ENCODE data around the gene SRPK2. TPM values are rescaled to one million over a fixed set of nuclear protein-coding genes. Genes with fewer than 3 reads are reported as not detected.

SRPK2 gene
- total RNA-seq, 4 donors from 2014 or later, result 33.0 to 47.4 (median 42.8) TPM

DNA sequence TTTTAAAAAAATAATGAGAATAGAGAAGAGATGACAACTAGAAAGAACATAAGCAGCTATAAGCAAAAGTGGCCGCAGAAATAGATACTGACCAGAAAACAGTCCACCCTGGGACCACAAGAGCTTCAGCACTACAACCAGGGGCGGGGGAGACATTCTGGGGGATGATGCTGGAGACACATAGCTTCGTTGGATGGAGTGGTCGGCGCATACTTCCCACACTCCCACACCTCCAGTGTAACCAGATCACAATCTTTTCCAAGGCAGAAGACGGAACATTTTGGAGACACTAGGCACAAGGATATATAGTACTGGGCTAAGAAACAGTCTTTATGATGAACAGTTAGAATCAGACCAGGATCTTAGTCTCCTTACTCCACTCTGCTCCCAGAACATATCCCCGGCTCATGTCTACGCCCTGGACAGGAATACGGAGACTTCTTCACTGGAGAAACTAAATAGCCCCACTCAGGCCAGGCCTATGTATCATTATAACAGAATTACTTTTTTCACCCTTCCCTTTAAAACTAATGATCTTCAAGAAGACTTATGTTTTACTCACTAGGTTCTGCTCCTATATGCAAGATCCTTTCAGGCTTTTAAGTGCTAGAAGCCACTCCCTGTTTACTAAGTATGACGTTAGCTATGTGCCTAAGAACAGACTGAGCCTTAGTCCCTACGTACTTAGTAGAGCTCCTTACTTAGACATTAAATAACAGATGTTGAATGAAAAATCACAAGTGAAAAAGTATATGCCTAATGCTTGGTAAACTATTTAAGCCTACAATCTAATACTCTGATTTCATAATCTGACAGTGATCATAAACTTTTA, 169.6 kb downstream of the SRPK2 start:
- DNase-seq (ENCODE audit: extremely low spot score), result no peak
- H3K36me3 ChIP-seq, result no peaks in the 10 kb centered on the region
- peaks cover 7 to 44% (median 33%) of the 10 kb centered on the region in 4 donors for H3K4me1 ChIP-seq
- H3K27ac ChIP-seq (replicated peaks in 1 of 4), result no peak overlapping the region
- no peak overlapping the region for H3K4me3 ChIP-seq
- TF ChIP-seq POLR2AphosphoS5 (IDR thresholded peaks at IDR 0.05) (no peak), EP300 (IDR thresholded peaks at IDR 0.05) (no peak), POLR2A (IDR thresholded peaks at IDR 0.05; ENCODE audit: low read depth) (no peak)
- TF ChIP-seq, protein P1, sequence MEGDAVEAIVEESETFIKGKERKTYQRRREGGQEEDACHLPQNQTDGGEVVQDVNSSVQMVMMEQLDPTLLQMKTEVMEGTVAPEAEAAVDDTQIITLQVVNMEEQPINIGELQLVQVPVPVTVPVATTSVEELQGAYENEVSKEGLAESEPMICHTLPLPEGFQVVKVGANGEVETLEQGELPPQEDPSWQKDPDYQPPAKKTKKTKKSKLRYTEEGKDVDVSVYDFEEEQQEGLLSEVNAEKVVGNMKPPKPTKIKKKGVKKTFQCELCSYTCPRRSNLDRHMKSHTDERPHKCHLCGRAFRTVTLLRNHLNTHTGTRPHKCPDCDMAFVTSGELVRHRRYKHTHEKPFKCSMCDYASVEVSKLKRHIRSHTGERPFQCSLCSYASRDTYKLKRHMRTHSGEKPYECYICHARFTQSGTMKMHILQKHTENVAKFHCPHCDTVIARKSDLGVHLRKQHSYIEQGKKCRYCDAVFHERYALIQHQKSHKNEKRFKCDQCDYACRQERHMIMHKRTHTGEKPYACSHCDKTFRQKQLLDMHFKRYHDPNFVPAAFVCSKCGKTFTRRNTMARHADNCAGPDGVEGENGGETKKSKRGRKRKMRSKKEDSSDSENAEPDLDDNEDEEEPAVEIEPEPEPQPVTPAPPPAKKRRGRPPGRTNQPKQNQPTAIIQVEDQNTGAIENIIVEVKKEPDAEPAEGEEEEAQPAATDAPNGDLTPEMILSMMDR (IDR thresholded peaks at IDR 0.05), result no peak
- 86% methylated on average over 11 of the region's 11 CpGs for WGBS
- no peaks in the 10 kb centered on the region for H3K27me3 ChIP-seq
- intact Hi-C loops (cut with DNase I), result no loop called here
- no peaks in the 10 kb centered on the region for H3K9me3 ChIP-seq

DNA sequence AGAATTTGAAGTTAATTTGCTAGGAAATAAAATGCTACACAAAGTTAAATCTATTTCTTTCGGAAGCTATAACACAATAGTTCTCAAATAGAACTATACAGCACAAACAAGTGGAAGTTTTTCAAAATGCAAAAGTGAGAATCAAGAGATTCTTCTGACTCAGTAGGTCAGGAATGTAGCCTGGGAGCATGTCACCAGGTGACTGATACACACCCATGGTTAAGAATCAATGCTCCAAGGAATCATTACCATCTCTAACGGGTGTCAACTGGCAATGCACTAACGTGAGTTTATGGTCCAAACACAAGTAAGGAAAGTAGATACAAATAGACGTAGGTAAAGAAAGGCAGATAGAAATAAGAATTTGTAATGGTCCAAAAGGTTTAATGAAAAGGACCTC, 170.5 kb downstream of the SRPK2 start:
- Histone ChIP-seq H3K9me3 (no peaks in the 10 kb centered on the region), H3K36me3 (no peaks in the 10 kb centered on the region), H3K4me1 (peaks cover 7 to 44% (median 32%) of the 10 kb centered on the region in 4 donors), H3K4me3 (no peak overlapping the region), H3K27me3 (no peaks in the 10 kb centered on the region), H3K27ac (replicated peaks in 1 of 4) (no peak overlapping the region)
- WGBS, result 88% methylated on average over 4 of the region's 4 CpGs
- intact Hi-C loops (cut with DNase I), result no loop called here
- DNase-seq (ENCODE audit: extremely low spot score), result no peak
- TF ChIP-seq, protein P1 (IDR thresholded peaks at IDR 0.05), result no peak
- TF ChIP-seq EP300 (IDR thresholded peaks at IDR 0.05), result no peak
- TF ChIP-seq POLR2A (IDR thresholded peaks at IDR 0.05; ENCODE audit: low read depth), result no peak
- no peak for TF ChIP-seq POLR2AphosphoS5 (IDR thresholded peaks at IDR 0.05)

DNA sequence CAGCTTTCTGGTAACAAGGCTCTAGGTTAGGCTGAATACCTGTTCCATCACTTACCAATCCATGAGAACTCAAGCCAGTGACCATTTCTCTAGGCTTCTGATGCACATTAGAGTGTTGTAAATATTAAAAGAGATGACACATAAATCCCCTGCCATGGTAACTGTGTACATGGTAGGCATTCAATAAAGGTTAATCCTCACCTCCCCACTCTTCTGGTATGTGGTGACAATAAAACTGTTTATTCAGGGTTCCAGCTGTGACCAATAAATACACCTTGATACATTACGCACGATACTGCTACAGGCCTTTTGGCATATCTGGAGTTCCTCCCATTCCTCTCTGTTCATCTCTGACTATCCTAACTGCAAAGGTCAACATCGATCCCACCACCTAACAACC, 171.9 kb downstream of the SRPK2 start:
- DNase-seq (ENCODE audit: extremely low spot score), result no peak
- peaks cover 3 to 34% (median 19%) of the 10 kb centered on the region in 4 donors for H3K4me1 ChIP-seq
- no peak overlapping the region for H3K27ac ChIP-seq (replicated peaks in 1 of 4)
- intact Hi-C loops (cut with DNase I), result no loop called here
- no peaks in the 10 kb centered on the region for H3K27me3 ChIP-seq
- TF ChIP-seq, protein P1 (IDR thresholded peaks at IDR 0.05), result no peak
- no peak for TF ChIP-seq POLR2AphosphoS5 (IDR thresholded peaks at IDR 0.05)
- no peak for TF ChIP-seq POLR2A (IDR thresholded peaks at IDR 0.05; ENCODE audit: low read depth)
- no peak for TF ChIP-seq EP300 (IDR thresholded peaks at IDR 0.05)
- H3K9me3 ChIP-seq, result no peaks in the 10 kb centered on the region
- WGBS, result 99% methylated on average over 3 of the region's 3 CpGs
- no peak overlapping the region for H3K4me3 ChIP-seq
- H3K36me3 ChIP-seq, result no peaks in the 10 kb centered on the region

DNA sequence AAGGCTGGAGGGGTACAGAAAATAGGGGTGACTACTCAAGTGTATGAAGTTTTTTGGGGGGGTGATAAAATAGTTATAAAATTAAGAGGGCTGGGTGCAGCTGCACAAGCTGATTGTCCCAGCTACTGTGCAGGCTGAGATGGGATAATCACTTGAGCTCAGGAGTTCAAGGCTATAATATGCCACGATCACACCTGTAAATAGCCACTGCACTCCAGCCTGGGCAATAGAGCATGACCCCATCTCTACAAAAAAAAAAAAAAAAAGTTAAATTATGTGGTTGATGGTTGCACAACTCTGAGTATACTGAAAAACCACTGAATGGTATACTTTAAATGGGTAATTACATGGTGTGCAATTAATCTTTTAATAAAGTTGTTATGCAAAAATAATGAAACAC, 172.9 kb downstream of the SRPK2 start:
- Histone ChIP-seq H3K4me3 (no peak overlapping the region), H3K27ac (replicated peaks in 1 of 4) (no peak overlapping the region), H3K4me1 (peaks cover 7 to 37% (median 20%) of the 10 kb centered on the region in 4 donors), H3K9me3 (no peaks in the 10 kb centered on the region), H3K36me3 (no peaks in the 10 kb centered on the region), H3K27me3 (no peaks in the 10 kb centered on the region)
- 96% methylated on average over 1 of the region's 1 CpG for WGBS
- no peak for DNase-seq (ENCODE audit: extremely low spot score)
- no peak for TF ChIP-seq EP300 (IDR thresholded peaks at IDR 0.05)
- no peak for TF ChIP-seq POLR2AphosphoS5 (IDR thresholded peaks at IDR 0.05)
- no peak for TF ChIP-seq POLR2A (IDR thresholded peaks at IDR 0.05; ENCODE audit: low read depth)
- TF ChIP-seq, protein P1 (IDR thresholded peaks at IDR 0.05), result no peak
- intact Hi-C loops (cut with DNase I), result no loop called here
